Prostate gland (tissue), 2 donors: ENCODE measurements around the gene RIPPLY2. TPM values are rescaled to one million over a fixed set of nuclear protein-coding genes. Genes with fewer than 3 reads are reported as not detected.

ENCODE experiments used
- DNase-seq: peaks from one replicate; pipeline ENCODE4 v3.0.0-alpha.2; 2019; ENCODE audit warnings: low spot score
- H3K27ac ChIP-seq, 2 donors: fragments of 200-600 bp; sonication (generic); 2 replicates each; pipeline ENCODE4 v1.5.1; 2017 to 2019
- H3K27me3 ChIP-seq: fragments of 200-600 bp; sonication (generic); replicated peaks from 2 replicates; pipeline ENCODE4 v1.5.1; 2019; ENCODE audit not compliant: insufficient read depth
- H3K36me3 ChIP-seq, 2 donors: fragments of 200-600 bp; sonication (generic); 1 replicate in 1 of 2; 2 replicates in 1 of 2; pipeline versions ENCODE4 v1.5.1 to v1.8.1; 2017 to 2019
- H3K4me1 ChIP-seq: fragments of 200-600 bp; sonication (generic); replicated peaks from 2 replicates; pipeline ENCODE4 v1.5.1; 2019
- H3K4me3 ChIP-seq, 2 donors: fragments of 200-600 bp; sonication (generic); 2 replicates each; pipeline ENCODE4 v1.5.1; 2017 to 2019
- H3K9me3 ChIP-seq: fragments of 200-600 bp; sonication (generic); 2 replicates; pipeline ENCODE4 v1.5.1; 2017
- CTCF ChIP-seq, 4 experiments: fragments of 200-600 bp in 2 of 4; fragments of 450-650 bp in 2 of 4; sonication (generic) in 2 of 4; IDR thresholded peaks; 1 replicate in 3 of 4; 2 replicates in 1 of 4; pipeline ENCODE4 v1.5.1; 2016 to 2019; ENCODE audit warnings: antibody characterized with exemption in 4 of 4, mild to moderate bottlenecking in 2 of 4, moderate library complexity in 2 of 4
- POLR2A ChIP-seq: fragments of 450-650 bp; IDR thresholded peaks from one replicate; pipeline ENCODE4 v1.6.1; 2016; ENCODE audit warnings: antibody characterized with exemption, mild to moderate bottlenecking
- POLR2AphosphoS5 ChIP-seq: sonication (generic); formaldehyde crosslinking; IDR thresholded peaks from one replicate; pipeline ENCODE4 v1.6.1; 2017; ENCODE audit warnings: antibody characterized with exemption
- WGBS: methylation state at CpG from one replicate; pipeline ENCODE4 v1.1.5; 2018; 5-methylcytosine and 5-hydroxymethylcytosine counted together
- intact Hi-C: fragments of 100-400 bp; cut with DNase I; formaldehyde crosslinking; loops from one replicate; pipeline ENCODE4 v1.14.2; 2022
- total RNA-seq, 2 donors: library from RNA; depleted of rRNA; stranded (reverse); fragments of >200 nt; gene quantifications; one replicate each; pipeline ENCODE4 v1.1.0, GENCODE V29; 2016

Gene RIPPLY2
- total RNA-seq, 2 donors from 2014 or later = 0.23 TPM; not detected in 1

GRCh38 chr6:83827050-83827449 lies 26.1 kb upstream of the RIPPLY2 start:
- no peaks in the 10 kb centered on the region for H3K4me1 ChIP-seq
- no peaks in the 10 kb centered on the region for H3K9me3 ChIP-seq
- no peaks in the 10 kb centered on the region for H3K27me3 ChIP-seq
- DNase-seq = no peak
- H3K36me3 ChIP-seq = no peaks in the 10 kb centered on the region
- no peak overlapping the region for H3K27ac ChIP-seq
- H3K4me3 ChIP-seq = no peak overlapping the region
- WGBS = 35% methylated on average over 2 of the region's 2 CpGs
- TF ChIP-seq POLR2A (no peak), POLR2AphosphoS5 (no peak), CTCF (IDR thresholded peaks at IDR 0.05) (no peak)
- intact Hi-C loops = no loop called here

GRCh38 chr6:83838727-83839126 lies 14.4 kb upstream of the RIPPLY2 start:
- H3K9me3 ChIP-seq = no peaks in the 10 kb centered on the region
- TF ChIP-seq CTCF (IDR thresholded peaks at IDR 0.05) (no peak), POLR2A (no peak), POLR2AphosphoS5 (no peak)
- 82% methylated on average over 6 of the region's 6 CpGs for WGBS

GRCh38 chr6:83844170-83844569 lies 9.0 kb upstream of the RIPPLY2 start:
- no peak overlapping the region for H3K4me3 ChIP-seq
- WGBS = 88% methylated on average over 3 of the region's 3 CpGs
- intact Hi-C loops = no loop called here

More at GRCh38 chr6:83838727-83839126, 14.4 kb upstream of the RIPPLY2 start:
- H3K36me3 ChIP-seq = no peaks in the 10 kb centered on the region
- H3K4me3 ChIP-seq = no peak overlapping the region
- intact Hi-C loops = no loop called here
- no peaks in the 10 kb centered on the region for H3K4me1 ChIP-seq
- no peaks in the 10 kb centered on the region for H3K27me3 ChIP-seq
- H3K27ac ChIP-seq = no peak overlapping the region
- no peak for DNase-seq

GRCh38 chr6:83846291-83846690 lies 6.9 kb upstream of the RIPPLY2 start:
- no peaks in the 10 kb centered on the region for H3K36me3 ChIP-seq
- no peak overlapping the region for H3K27ac ChIP-seq
- TF ChIP-seq POLR2AphosphoS5 (no peak), CTCF (IDR thresholded peaks at IDR 0.05) (no peak)
- no peaks in the 10 kb centered on the region for H3K27me3 ChIP-seq
- intact Hi-C loops = no loop called here
- H3K4me1 ChIP-seq = no peaks in the 10 kb centered on the region
- WGBS = 45% methylated on average over 1 of the region's 1 CpG
- DNase-seq = no peak
- H3K4me3 ChIP-seq = no peak overlapping the region
- no peaks in the 10 kb centered on the region for H3K9me3 ChIP-seq

More at GRCh38 chr6:83844170-83844569, 9.0 kb upstream of the RIPPLY2 start:
- no peaks in the 10 kb centered on the region for H3K27me3 ChIP-seq
- no peak for DNase-seq
- H3K4me1 ChIP-seq = no peaks in the 10 kb centered on the region
- no peak overlapping the region for H3K27ac ChIP-seq
- H3K9me3 ChIP-seq = no peaks in the 10 kb centered on the region
- no peaks in the 10 kb centered on the region for H3K36me3 ChIP-seq
- no peak for TF ChIP-seq POLR2A

GRCh38 chr6:83847179-83847578 lies 6.0 kb upstream of the RIPPLY2 start:
- no peak overlapping the region for H3K4me3 ChIP-seq
- H3K27ac ChIP-seq = no peak overlapping the region
- H3K4me1 ChIP-seq = no peaks in the 10 kb centered on the region
- no peaks in the 10 kb centered on the region for H3K36me3 ChIP-seq
- DNase-seq = no peak
- intact Hi-C loops = no loop called here
- no peaks in the 10 kb centered on the region for H3K27me3 ChIP-seq
- H3K9me3 ChIP-seq = no peaks in the 10 kb centered on the region
- no peak for TF ChIP-seq CTCF (IDR thresholded peaks at IDR 0.05)
- no peak for TF ChIP-seq POLR2A
- TF ChIP-seq POLR2AphosphoS5 = no peak
